NCI-H748 (cell line): ENCODE results near the gene CENPX.

Experiments
- DNase-seq: peaks from one replicate; lab custom pipeline; 2025; ENCODE audit not compliant: unreplicated experiment; lab: John Stamatoyannopoulos, UW

The CENPX gene

DNA sequence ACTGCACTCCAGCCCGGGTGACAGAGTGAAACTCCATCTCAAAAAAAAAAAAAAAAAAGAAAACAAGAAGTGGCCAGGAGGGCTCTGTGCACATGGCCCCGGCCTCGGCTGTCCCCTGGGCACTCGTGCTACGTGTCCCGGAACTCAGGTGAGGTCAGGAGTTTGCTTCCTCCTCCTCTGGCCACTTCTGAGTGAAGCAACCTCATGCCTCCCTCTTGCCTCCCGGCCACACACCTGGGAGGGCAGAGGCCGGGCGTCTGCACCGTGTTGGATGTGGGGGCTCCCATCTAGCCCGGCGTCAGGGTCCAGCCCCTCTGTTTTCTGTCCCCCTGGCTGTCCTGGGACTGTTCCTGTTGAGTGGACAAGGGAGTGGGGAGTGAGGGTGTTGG is 23.1 kb downstream of the CENPX start:
- no peak for DNase-seq

DNA sequence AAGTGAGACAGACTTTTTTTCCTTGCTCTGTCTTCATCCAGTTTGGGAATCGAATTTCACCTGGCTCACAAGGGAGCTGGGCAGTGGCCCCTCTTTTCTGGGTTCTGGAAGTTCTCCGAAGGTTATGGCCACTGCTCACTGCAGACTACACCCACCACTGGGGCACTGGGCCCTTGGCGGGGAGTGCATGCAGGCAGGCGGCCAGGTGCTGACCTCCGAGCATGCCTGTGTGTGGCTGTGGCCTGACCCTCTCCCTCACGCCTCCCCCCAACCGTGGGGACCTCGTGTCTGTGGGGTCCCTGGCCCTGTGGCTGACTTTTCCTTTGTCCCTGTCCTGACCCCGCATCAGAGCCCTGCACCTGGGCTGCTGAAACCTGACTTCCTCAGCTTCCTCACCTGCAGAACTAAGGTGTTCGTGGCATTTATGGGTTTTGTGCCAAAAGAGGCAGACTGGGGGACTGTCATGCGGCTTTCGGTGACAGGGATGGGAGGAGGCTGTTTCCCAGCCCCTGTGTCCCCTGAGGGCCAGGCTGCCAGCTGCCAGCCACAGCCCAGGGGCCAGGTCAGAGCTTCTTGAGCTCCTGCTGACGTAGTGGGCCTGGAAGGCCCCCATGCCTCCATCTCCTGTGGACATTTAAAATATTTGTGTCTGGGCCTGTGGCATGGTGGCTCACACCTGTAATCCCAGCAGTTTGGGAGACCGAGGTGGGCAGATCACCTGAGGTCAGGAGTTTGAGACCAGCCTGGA is 23.8 kb downstream of the CENPX start:
- DNase-seq: no peak

DNA sequence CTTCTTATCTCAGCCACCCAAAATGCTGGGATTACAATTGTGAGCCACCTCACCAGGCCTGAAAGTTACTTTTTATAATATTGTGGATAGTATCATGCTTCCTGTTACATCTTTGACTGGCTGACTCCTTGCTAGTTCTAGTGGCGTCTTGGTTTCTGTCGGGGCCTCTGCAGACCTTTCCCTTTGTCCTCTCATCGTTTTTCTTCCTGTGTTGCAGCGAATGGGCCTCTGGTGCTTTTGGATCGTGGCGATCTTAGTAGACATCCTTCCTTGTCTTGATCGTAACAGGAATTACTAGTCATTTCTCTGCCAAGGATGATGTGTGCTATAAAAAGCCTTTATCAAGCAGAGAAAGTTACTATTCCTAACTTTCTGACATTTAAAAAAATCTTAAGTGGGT is 24.5 kb downstream of the CENPX start:
- no peak for DNase-seq

DNA sequence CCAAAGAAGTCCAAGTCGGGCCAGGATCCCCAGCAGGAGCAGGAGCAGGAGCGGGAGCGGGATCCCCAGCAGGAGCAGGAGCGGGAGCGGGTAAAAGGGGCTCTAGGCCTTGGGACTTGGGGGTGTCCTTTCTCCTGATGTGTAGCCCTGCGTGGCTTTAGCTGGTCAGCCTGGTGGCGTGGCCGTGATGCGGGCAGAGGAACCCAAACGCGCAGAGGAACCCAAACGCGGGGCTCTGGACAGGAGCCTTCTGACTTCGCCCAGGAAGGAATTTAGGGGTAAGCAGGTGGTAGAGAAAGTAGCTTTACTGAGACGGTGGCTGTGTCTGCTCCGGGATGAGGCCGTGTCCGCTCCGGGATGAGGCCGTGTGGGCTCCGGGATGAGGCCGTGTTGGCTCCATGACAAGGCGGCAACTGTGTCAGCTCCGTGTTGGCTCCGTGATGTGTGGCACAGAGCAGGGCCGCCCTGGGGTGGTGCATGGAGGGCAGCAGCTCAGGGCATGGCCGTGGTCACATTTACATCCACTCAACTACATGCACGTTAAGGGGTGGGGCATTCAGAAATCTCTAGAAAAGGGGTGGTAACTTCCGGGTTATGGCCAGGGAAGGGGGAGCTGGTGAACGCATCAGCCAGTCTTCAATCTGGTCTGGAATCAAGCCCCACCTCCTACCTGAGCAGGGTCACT is 25.8 kb downstream of the CENPX start:
- no peak for DNase-seq

DNA sequence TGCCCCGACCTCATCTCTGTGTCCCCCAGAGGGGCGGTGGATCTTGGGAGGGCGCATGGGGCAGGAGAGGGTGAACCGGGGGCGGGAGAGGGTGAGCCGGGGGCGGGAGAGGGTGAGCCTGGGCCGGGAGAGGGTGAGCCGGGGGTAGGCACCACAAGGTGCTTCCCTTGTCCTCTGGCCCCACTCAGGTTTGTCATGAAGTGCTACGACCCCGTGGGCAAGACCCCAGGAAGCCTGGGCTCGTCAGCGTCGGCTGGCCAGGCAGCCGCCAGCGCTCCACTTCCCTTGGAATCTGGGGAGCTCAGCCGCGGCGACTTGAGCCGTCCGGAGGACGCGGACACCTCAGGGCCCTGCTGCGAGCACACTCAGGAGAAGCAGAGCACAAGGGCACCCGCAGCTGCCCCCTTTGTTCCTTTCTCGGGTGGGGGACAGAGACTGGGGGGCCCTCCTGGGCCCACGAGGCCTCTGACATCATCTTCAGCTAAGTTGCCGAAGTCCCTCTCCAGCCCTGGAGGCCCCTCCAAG is 26.4 kb downstream of the CENPX start:
- DNase-seq: no peak

DNA sequence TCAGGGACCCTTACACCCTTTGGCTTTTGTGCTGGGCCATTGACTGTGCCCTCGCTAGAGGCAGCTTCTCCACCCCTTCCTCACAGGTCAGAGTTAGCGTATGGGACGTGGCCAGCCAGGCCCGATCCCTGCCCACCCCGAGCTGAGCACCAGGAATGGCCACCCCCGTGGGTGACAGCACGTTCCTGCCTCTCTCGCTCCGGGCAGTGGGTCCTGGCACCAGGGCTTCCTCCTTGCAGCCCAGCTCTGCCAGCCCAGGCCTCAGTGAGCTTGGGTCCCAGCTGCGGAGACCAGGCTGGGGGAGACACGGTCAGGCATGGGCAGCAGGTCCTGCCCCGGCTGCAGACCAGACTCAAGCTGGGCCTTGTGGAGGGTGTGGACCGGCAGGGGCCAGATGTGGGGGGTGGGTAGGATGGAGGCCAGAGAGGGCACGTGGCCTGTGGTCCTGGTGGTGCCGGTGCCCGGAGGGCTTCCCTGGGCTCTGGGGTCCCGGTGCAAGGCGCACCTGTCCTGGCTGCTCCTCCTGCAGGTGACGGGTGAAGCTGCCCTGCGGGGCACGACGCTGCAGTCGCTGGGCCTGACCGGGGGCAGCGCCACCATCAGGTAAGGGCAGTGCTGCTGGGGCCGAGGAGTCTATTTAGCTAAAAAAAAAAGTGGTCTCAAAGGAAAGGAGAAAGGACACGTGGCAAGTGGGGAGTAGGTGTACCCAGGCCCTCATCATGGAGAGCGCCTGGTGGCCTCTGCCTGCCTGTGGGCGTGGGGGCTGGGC is 27.0 kb downstream of the CENPX start:
- DNase-seq: no peak

DNA sequence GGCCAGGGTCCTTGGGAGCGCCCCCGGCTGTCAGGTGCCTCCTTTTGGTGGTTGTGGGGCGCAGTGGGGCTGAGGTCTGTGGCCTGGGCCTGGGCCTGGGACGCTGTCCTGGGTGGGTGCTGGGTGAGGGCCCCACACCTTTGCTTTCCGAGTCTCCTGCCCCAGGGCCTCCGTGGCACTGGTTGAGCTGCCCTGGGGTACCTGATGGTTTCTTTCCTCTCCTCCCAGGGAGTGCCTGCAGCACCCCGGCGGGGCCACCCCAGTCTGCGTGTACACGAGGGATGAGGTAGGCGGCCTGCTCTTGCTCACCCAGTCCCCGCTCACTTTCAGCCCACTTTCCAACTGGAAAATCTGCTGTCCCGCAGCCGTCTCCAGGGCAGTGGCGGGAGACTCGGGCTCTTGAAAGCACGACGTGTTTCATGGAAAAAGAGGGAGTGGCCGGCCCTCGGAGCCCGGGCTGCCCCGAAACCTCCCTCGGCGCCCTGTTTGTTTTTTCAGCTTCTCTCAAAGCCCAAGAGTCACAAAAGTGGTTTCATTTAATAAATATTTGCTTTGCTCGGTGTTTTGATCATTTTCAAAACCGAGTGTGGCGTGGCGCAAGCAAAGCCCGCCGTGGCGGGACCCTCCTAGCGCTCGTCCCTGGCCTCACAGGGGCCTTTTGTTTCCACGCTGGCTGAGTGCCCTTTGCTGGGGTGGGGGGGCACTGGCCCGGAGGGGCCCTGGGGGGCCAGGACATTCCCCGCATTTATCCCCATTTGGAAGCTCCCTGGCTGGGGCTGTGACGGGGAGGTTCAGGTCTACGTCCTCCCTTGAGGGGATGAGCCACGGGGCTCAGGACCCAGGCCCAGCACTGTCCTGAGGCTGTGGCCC is 27.9 kb downstream of the CENPX start:
- peak; percentile 50 for DNase-seq

DNA sequence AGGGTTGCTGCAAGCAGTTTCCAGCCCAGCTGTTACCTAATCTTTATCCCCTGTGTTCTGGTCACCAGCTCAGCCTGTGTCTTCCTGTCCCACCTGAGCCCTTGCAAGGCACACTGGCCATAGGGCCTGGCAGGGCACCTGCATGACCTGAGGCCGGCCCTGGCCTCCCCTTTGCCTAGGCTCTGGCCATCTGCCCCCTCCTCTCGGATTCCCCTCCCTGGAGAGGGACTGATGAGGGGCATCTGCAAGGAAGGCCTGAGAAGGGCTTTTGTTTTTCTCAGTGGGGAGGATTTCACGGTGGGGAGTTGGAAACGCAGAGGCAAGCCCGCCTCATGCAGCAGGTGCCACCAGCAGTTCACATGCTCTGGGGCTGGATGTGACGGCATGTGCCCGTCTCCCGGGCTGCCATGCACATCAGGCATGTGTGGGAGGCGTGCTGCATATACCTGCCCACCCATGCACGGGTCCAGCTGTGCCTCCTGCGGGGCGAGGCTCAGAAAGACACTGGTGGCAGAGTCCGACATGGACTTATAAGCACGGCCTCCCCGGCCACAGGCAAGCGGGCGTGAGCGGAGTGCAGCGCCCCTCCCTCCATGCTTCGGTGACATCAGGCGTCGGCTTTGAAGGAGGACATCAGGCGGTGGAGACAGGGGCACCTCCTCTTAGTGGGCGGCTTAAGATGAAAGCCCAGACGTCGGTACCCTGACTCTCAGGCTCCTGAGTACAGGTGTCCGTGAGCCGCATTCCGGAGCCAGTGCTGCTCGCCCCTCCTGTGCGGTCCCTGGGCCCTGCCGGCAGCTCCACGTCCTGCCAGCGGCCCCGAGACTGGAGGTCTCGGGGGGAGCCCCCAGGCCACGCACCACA is 28.7 kb downstream of the CENPX start:
- no peak for DNase-seq

DNA sequence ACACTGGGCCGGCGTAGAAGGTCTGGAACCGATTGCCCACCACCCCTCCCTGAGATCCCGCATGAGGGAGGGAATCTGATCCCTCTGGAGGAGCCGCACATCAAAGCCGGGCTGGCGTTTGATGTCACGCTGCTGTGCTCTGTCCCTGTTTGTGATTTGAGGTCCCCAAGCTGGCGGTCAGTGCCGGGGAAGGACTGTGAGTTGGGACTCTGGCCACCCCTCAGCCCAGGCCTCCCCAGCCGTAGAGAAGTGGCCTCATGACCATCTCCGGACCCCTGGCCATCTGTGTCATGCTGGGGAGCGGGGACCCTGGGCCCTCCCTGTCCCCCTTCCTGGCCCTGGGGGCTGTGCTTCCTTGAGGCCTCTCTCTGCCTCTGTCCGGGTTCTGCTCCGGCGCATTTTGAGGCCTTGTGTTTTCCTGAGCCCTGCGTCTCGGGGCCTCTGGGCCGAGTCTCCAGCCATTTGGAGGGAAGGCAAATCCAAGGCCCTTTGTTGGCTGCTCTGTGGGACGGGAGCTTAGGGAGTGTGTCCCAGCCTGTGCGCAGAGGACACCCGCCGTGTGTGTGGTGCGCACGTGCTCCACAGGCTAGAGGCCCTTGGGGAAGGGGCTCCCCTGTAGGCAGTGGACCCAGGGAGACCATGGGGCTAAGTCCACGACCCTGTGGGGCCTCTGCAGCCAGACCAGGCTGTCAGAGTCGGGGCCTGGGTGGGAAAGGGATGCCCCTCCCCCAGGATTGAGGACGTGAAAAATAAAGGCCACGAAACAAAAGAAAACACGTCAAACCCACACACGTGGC is 30.2 kb downstream of the CENPX start:
- no peak for DNase-seq

DNA sequence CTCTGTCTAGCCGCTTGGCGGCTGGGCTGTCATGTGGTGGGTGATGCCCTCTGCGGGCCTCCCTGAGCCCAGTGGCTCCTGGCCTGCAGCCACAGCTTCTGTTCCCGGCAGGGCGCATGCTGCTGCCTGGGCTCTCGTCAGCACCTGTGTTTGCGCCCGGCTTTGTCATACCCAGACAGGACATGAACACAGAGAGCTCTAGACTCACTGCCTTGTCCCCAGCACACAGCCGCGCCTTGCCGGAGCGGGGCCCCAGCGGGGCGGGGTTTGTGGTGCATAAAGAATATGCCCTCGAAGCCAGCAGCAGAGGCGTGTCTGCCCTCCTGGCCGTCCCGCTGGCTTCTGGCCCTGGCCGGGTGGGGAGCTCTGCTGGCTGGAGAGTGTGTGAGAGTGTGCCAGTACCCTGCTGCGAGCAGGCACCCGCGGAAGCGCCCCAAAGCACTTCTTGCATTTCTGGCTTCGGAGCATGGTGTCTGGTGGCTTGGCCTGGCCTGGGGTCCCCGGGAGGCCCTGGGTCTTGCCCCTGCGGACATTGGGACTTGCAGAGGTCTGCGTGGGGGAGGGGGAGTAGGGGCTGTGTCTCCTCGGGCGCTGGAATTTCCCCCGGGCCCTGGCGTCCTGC is 30.9 kb downstream of the CENPX start:
- no peak for DNase-seq

DNA sequence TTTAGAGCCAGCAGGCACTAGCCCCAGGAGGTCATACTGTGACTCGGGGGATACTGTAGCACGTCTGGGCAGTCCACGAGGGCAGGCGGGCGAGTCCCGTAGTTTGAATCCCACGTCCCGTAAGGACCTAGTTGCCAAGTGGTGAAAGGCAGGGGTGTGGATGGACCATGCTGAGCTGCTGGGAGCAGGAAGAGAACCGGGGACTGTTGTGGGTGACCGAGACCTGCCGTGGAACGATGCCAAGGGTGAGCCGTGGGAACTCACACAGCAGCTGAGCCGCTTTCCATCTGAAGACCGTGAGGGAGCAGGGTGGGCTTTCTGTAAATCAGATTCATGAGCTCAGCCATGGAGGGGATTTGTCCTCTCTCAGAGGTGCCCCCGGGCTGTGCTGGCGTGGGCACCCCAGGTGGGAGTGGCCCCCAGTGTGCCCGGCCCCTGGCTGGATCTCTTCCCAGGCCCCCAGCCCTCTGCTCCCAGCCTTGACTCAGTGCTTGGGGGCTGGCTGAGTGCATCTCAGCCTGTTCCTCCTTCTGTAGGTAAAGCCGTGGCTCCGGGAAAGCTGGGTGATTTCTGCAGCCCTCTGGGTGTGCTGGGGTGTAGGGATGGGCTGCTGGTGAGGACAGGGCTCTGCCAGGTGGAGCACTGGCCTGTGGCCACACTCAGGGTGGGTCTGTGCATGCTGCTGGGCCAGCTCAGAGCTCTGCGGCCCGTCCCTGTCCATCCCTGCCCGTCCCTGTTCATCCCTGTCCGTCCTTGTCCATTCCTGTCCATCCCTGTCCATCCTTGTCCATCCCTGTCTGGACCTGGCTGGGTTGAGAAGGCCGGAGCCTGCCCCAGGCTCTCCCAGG is 31.6 kb downstream of the CENPX start:
- no peak for DNase-seq

DNA sequence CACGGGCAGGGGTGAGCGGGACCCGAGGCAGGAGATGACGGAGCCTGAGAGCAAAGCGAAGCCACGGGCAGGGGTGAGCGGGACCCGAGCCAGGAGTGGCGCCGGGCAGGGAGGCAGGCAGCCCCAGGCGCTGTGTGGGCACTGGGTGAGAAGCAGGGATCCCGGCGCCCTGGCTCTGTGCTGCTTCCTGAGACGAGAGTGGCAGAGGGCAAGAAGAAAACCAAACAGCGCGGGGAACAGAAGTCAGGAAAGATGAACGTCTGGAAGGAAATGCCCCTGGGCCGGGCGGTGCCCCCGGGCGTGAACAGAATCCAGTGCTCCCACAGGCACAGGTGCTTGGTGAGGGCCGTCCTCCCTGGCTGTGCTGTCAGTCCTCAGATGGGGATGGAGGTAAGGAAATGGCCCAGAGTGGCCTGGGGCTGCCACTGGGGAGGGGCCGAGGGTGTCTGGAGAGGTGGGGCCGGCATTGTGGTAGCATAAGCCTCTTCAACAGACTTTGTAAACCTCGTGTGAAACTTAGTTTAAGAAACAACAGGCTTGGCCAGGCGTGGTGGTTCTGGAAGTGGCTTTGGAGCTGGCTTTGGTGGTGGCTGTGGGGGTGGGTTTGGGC is 35.4 kb downstream of the CENPX start:
- no peak for DNase-seq

DNA sequence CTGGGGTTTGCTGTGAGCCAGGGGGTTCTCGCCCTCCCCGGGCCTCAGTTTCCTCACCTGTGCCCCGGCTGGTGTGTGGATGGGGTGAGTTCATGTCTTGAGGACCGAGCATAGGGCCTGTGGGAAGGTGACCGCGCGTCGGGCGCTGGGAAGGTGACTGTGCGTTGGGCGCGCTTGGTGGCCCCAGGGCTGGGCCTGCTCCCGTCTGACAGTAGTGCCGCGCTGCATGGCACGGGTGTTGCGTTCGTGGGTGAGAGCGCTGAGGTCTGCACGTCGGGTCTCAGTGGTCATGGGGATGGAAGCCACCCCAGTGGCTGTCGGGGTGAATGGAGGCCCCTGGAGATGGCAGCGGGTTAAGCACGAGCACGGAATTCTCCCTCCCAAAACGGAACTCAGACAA is 36.1 kb downstream of the CENPX start:
- no peak for DNase-seq

DNA sequence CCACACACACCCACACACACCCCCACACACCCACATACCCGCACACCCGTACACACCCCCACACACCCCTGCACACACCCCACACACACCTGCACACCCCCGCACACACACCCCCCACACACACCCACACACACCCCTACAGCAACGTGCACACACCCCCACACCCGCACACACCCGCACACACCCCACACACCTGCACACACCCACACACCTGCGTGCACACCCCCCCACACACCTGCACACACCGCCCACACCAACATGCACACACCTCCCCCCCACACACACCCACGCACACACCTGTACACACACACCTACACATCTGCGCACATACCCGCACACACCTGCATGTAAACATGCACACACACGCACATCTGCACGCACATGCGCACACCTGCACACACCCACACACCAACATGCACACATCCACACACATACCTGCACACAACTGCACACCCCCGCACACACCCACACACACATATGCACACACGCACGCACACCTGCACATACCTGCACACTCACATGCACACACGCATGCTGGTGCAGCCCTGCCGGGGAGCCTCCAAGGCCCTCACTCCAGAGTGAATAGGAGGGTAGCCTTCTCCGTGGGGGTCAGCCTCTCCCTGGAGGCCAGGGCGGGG is 37.8 kb downstream of the CENPX start:
- no peak for DNase-seq

DNA sequence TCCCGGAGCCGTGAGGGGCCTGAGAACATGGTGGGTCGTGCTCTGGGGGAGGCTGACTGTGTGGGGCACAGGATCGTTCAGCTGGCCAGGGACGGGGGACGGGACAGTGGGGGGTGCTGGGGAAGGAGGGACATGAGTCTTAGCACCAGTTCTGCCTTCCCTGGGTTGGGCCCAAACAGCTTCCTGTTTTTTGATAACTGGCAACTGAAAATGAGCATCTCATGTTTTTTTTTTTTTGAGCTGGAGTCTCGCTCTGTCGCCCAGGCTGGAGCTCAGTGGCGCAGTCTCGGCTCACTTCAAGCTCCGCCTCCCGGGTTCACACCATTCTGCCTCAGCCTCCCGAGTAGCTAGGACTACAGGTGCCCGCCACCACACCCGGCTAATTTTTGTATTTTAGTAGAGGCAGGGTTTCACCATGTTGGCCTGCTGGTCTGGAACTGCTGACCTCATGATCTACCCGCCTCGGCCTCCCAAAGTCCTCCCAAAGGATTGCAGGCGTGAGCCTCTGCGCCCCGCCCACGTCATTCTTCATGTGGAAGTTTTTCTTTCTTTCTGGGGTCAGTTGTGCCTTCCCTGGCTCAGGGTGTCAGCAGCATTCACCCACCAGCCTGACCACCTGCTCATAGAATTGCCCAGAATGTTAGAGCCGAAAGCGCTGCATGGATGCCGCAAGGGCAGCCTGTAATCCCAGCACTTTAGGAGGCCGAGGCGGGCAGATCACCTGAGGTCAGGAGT is 38.9 kb downstream of the CENPX start:
- no peak for DNase-seq

DNA sequence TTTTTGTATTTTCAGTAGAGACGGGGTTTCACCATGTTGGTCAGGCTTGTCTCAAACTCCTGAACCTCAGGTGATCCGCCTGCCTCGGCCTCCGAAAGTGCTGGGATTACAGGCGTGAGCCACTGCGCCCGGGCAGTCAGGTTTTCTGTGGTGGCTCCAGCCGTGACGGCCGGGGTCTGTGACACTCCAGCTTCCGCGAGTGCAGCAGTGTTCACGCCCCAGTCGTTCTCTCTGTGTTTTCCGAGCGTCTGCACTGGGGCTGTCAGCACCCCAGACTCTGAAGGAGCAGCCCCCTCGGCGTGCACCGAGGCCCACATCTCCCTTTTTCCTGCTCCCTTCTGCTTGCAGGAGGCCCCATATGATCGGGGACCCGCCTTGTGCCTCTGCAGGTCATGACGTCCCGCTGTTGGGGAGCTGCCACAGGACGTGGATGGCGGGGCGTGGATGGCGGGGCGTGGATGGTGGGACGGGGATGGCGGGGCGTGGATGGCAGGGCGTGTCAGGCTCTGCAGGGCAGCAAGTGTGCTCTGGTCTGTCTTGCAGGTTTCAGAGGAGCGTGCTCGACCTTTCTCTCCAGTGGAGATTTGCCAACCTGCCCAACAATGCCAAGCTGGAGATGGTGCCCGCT is 39.6 kb downstream of the CENPX start:
- DNase-seq: no peak
